ENCODE results near the gene KLHL17.
"Not testable (repeated sequence)": the region's sequence is repeated elsewhere in the genome, so short reads cannot be mapped to it uniquely, and the experiment has no call there.

The KLHL17 gene

GRCh38 chr1:980602-981395 lies 20.4 kb downstream of the KLHL17 start:
- no peak for DNase-seq (ENCODE audit: low read depth in 2 of 2)

GRCh38 chr1:981491-981954 lies 21.1 kb downstream of the KLHL17 start:
- DNase-seq (ENCODE audit: low read depth in 2 of 2): no peak

- DNase-seq (ENCODE audit: low read depth in 2 of 2): no peak
These were observed 21.7 kb downstream of the KLHL17 start, which contains the start of gene PERM1 for GRCh38 chr1:981955-982558. Gene PERM1 (minus strand): TSS chr1:982093. CDS start chr1:981029, 1,064 bp downstream.

- no peak for DNase-seq (ENCODE audit: low read depth in 2 of 2)
These were observed 22.5 kb downstream of the KLHL17 start for GRCh38 chr1:982765-983436.

GRCh38 chr1:983798-984475 lies 23.6 kb downstream of the KLHL17 start:
- DNase-seq (ENCODE audit: low read depth in 2 of 2): peak; percentile 60

- no peak for DNase-seq (ENCODE audit: low read depth in 2 of 2)
These were observed 24.1 kb downstream of the KLHL17 start for GRCh38 chr1:984476-984814.

GRCh38 chr1:985126-985525 lies 24.7 kb downstream of the KLHL17 start:
- DNase-seq (ENCODE audit: low read depth in 2 of 2): no peak

- DNase-seq (ENCODE audit: low read depth in 2 of 2): not testable (repeated sequence)
These were observed 27.7 kb downstream of the KLHL17 start for GRCh38 chr1:988061-988460.

GRCh38 chr1:991275-991674 lies 30.9 kb downstream of the KLHL17 start:
- DNase-seq (ENCODE audit: low read depth in 2 of 2): not testable (repeated sequence)

GRCh38 chr1:991895-992294 lies 31.5 kb downstream of the KLHL17 start:
- no peak for DNase-seq (ENCODE audit: low read depth in 2 of 2)

- no peak for DNase-seq (ENCODE audit: low read depth in 2 of 2)
These were observed 32.0 kb downstream of the KLHL17 start for GRCh38 chr1:992362-992761.

- DNase-seq (ENCODE audit: low read depth in 2 of 2): no peak
These were observed 33.1 kb downstream of the KLHL17 start for GRCh38 chr1:993379-993995.

- DNase-seq (ENCODE audit: low read depth in 2 of 2): not testable (repeated sequence)
These were observed 34.2 kb downstream of the KLHL17 start for GRCh38 chr1:994546-994945.

- DNase-seq (ENCODE audit: low read depth in 2 of 2): no peak
These were observed 35.6 kb downstream of the KLHL17 start for GRCh38 chr1:995665-996633.

GRCh38 chr1:996851-997712 lies 36.7 kb downstream of the KLHL17 start:
- no peak for DNase-seq (ENCODE audit: low read depth in 2 of 2)

GRCh38 chr1:997713-997992 lies 37.3 kb downstream of the KLHL17 start:
- DNase-seq (ENCODE audit: low read depth in 2 of 2): no peak

GRCh38 chr1:997993-998744 lies 37.8 kb downstream of the KLHL17 start:
- no peak for DNase-seq (ENCODE audit: low read depth in 2 of 2)

GRCh38 chr1:998745-998994 lies 38.3 kb downstream of the KLHL17 start:
- no peak for DNase-seq (ENCODE audit: low read depth in 2 of 2)

GRCh38 chr1:998995-999724 lies 38.8 kb downstream of the KLHL17 start:
- DNase-seq (ENCODE audit: low read depth in 2 of 2): peak in 1 of 2 donors; percentile 17
